Esophagus (tissue), 2 donors: ENCODE results near the gene ZNF423. TPM values are rescaled to one million over a fixed set of nuclear protein-coding genes. Genes with fewer than 3 reads are reported as not detected.

Experiments used
- H3K27ac ChIP-seq, 2 donors: one replicate each; pipeline ENCODE4 v1.5.1; 2013; ENCODE audit warnings: low read depth in 2 of 2, mild to moderate bottlenecking in 2 of 2, inconsistent platforms in 1 of 2, low read length in 1 of 2, moderate library complexity in 1 of 2
- H3K27me3 ChIP-seq, 2 donors: one replicate each; pipeline ENCODE4 v1.6.1; 2013; ENCODE audit warnings: low read length in 2 of 2, control low read depth in 1 of 2, mild to moderate bottlenecking in 1 of 2; ENCODE audit not compliant: insufficient read depth in 2 of 2, control insufficient read depth in 1 of 2
- H3K36me3 ChIP-seq, 2 donors: one replicate each; pipeline ENCODE4 v1.6.1; 2013; ENCODE audit warnings: low read length in 1 of 2; ENCODE audit not compliant: control insufficient read depth in 2 of 2, insufficient read depth in 2 of 2
- H3K4me1 ChIP-seq, 2 donors: one replicate each; pipeline ENCODE4 v1.6.1; 2013; ENCODE audit warnings: low read length in 1 of 2; ENCODE audit not compliant: control insufficient read depth in 2 of 2, insufficient read depth in 2 of 2
- H3K4me3 ChIP-seq, 2 donors: one replicate each; pipeline ENCODE4 v1.5.1; 2013; ENCODE audit warnings: low read length in 2 of 2, mild to moderate bottlenecking in 2 of 2, low read depth in 1 of 2, moderate library complexity in 1 of 2
- H3K9me3 ChIP-seq, 2 donors: one replicate each; pipeline ENCODE4 v1.6.1; 2013; ENCODE audit warnings: mild to moderate bottlenecking in 2 of 2, low read depth in 1 of 2, low read length in 1 of 2, moderate library complexity in 1 of 2; ENCODE audit not compliant: control insufficient read depth in 2 of 2, insufficient read depth in 1 of 2
- WGBS, 2 donors: extraction: QIAGEN DNeasy Blood & Tissue Kit; methylation state at CpG; one replicate each; pipeline ENCODE4 v1.1.7; 2013; 5-methylcytosine and 5-hydroxymethylcytosine counted together
- polyA plus RNA-seq, 2 donors: library from polyadenylated mRNA; stranded (reverse); fragments of 200-250 nt; gene quantifications; one replicate each; pipeline ENCODE4 v1.2.3, GENCODE V29; 2013
- donor health status: healthy with polysubstance abuse.
- donor health status: Bipolar disorder and iron deficiency.

Gene ZNF423
- polyA plus RNA-seq, 2 donors: 0.53 to 0.67 TPM

GRCh38 chr16:49578435-49579024 lies 277.4 kb downstream of the ZNF423 start:
- Histone ChIP-seq H3K4me1 (peaks cover 0 to 4% of the 10 kb centered on the region in 2 donors), H3K27me3 (no peaks in the 10 kb centered on the region), H3K9me3 (no peaks in the 10 kb centered on the region), H3K36me3 (no peaks in the 10 kb centered on the region), H3K4me3 (no peak overlapping the region), H3K27ac (no peak overlapping the region)
- 84 to 86% methylated on average over 12 of the region's 12 CpGs for WGBS, 2 donors

GRCh38 chr16:49578018-49578417 lies 277.9 kb downstream of the ZNF423 start:
- 70 to 77% methylated on average over 3 of the region's 3 CpGs for WGBS, 2 donors
- H3K4me1 ChIP-seq: peaks cover 0 to 4% of the 10 kb centered on the region in 2 donors
- H3K36me3 ChIP-seq: no peaks in the 10 kb centered on the region
- H3K4me3 ChIP-seq: no peak overlapping the region
- no peak overlapping the region for H3K27ac ChIP-seq
- no peaks in the 10 kb centered on the region for H3K27me3 ChIP-seq
- no peaks in the 10 kb centered on the region for H3K9me3 ChIP-seq

GRCh38 chr16:49576941-49577340 lies 279.0 kb downstream of the ZNF423 start:
- H3K36me3 ChIP-seq: no peaks in the 10 kb centered on the region
- H3K4me3 ChIP-seq: no peak overlapping the region
- no peak overlapping the region for H3K27ac ChIP-seq
- no peaks in the 10 kb centered on the region for H3K9me3 ChIP-seq
- H3K4me1 ChIP-seq: peaks cover 0 to 4% of the 10 kb centered on the region in 2 donors
- WGBS, 2 donors: 80 to 85% methylated on average over 3 of the region's 3 CpGs
- H3K27me3 ChIP-seq: no peaks in the 10 kb centered on the region

GRCh38 chr16:49576173-49576494 lies 279.8 kb downstream of the ZNF423 start:
- H3K4me3 ChIP-seq: no peak overlapping the region
- WGBS, 2 donors: 87 to 93% methylated on average over 4 of the region's 4 CpGs
- no peaks in the 10 kb centered on the region for H3K36me3 ChIP-seq
- no peaks in the 10 kb centered on the region for H3K27me3 ChIP-seq
- peaks cover 0 to 4% of the 10 kb centered on the region in 2 donors for H3K4me1 ChIP-seq
- no peak overlapping the region for H3K27ac ChIP-seq
- H3K9me3 ChIP-seq: no peaks in the 10 kb centered on the region

GRCh38 chr16:49575346-49576172 lies 280.4 kb downstream of the ZNF423 start:
- Histone ChIP-seq H3K36me3 (no peaks in the 10 kb centered on the region), H3K9me3 (no peaks in the 10 kb centered on the region), H3K27me3 (no peaks in the 10 kb centered on the region), H3K4me3 (no peak overlapping the region), H3K4me1 (peaks cover 0 to 4% of the 10 kb centered on the region in 2 donors), H3K27ac (no peak overlapping the region)
- 46 to 54% methylated on average over 14 of the region's 14 CpGs for WGBS, 2 donors

GRCh38 chr16:49574826-49575225 lies 281.1 kb downstream of the ZNF423 start:
- Histone ChIP-seq H3K27me3 (no peaks in the 10 kb centered on the region), H3K4me1 (peaks cover 0 to 4% of the 10 kb centered on the region in 2 donors), H3K4me3 (no peak overlapping the region), H3K9me3 (no peaks in the 10 kb centered on the region), H3K27ac (no peak overlapping the region), H3K36me3 (no peaks in the 10 kb centered on the region)
- 94% methylated on average over 12 of the region's 12 CpGs for WGBS, 2 donors

- Histone ChIP-seq H3K27ac (no peak overlapping the region), H3K4me1 (peaks cover 0 to 2% of the 10 kb centered on the region in 2 donors), H3K27me3 (no peaks in the 10 kb centered on the region), H3K36me3 (no peaks in the 10 kb centered on the region), H3K9me3 (no peaks in the 10 kb centered on the region), H3K4me3 (no peak overlapping the region)
- WGBS, 2 donors: 88 to 92% methylated on average over 1 of the region's 1 CpG
Measured at GRCh38 chr16:49567950-49568349, 288.0 kb downstream of the ZNF423 start.

- Histone ChIP-seq H3K4me3 (no peak overlapping the region), H3K27me3 (no peaks in the 10 kb centered on the region), H3K4me1 (peaks cover 0 to 2% of the 10 kb centered on the region in 2 donors), H3K9me3 (no peaks in the 10 kb centered on the region), H3K27ac (no peak overlapping the region), H3K36me3 (no peaks in the 10 kb centered on the region)
- WGBS, 2 donors: 69 to 81% methylated on average over 6 of the region's 6 CpGs
Measured at GRCh38 chr16:49566432-49566831, 289.5 kb downstream of the ZNF423 start.

GRCh38 chr16:49564496-49565229 lies 291.2 kb downstream of the ZNF423 start:
- Histone ChIP-seq H3K4me3 (no peak overlapping the region), H3K4me1 (peaks cover 0 to 2% of the 10 kb centered on the region in 2 donors), H3K27me3 (no peaks in the 10 kb centered on the region), H3K9me3 (no peaks in the 10 kb centered on the region), H3K27ac (no peak overlapping the region), H3K36me3 (no peaks in the 10 kb centered on the region)
- 72 to 74% methylated on average over 14 of the region's 14 CpGs for WGBS, 2 donors
